ENCODE measurements around the gene GRID1.

DNA sequence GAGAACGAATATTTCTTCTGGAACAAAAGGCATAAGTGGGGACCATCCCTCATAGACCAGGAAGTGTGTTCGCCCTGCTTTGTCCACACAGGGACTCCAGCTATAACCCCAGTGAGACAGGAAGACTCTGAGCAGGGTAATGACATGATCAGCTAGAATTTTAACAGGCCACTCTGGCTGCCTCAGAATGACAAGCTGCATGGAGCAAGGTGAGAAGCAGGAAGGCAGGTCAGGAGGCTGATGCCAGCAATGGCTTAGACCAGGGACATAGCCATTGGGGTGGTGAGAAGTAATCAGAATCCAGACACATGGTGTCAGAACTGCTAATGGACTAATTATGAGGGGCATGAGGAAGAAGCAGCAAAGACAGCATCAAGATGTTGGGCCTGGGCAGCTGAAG is 264.6 kb downstream of the GRID1 start:
- no peak for TF ChIP-seq CTCF (IDR thresholded peaks at IDR 0.05; ENCODE audit: low read length)
- no peak for TF ChIP-seq EZH2 (IDR thresholded peaks at IDR 0.05; ENCODE audit: borderline replicate concordance, low read length)
